HG03135 (cell line): ENCODE results near the gene ROR1.

ENCODE experiments used
- ATAC-seq: cut with Tn5 transposase; IDR thresholded peaks from one replicate; pipeline ENCODE4 v1.9.1; 2021; ENCODE audit warnings: mild to moderate bottlenecking, moderate library complexity; ENCODE audit not compliant: unreplicated experiment

The ROR1 gene

DNA sequence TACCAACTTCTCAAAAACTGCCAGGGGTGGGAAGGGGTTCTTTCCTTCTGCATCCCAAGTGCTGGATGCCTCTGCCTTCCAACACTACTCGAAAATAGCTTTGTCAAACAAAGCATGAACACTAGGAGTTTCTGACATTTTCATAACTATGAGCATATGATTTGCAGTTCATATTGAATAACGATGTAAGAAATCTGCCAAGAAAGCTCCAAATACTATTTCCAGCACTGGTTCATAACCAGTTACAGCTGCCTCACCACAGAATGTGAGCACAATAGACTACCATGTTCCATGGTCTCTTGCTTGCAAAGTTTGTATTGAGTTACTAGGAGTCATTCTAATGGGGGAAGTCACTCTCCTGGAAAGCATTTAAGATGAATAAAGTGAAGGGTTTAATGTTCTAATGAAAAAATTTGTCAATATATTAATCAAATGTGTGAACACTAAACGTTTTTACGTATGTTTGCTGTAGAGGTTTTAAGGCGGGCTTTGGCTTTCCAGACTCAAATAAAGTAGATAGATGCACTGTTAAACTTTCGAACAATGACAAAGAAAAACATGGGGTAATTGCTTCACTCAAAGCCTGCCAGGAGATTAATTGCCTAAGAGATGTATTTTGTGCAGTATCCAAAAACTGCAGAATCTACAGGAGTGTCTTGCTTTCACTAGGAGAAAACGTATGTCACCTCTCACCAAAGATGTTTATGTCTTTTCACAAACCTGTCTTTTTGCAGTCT is 351.1 kb downstream of the ROR1 start:
- no peak for ATAC-seq

DNA sequence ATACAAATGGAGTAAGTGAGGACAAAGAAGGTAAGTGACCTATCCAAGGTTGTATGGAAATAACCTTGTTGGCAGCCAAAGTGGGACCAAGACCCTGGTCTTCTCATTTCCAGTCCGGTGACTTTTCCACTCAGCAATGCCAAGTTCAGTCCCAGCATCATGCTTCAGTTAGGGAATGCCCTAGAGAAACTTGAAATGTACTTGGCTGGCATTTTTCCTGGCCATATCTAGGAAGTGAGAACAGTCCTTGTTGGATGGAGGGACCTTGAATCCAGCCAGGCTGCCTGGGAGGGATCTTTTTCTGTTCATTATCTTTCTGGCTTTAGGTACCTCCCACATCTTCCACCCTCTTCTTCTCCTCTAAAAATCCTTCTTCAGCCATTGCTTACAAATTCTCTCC is 352.8 kb downstream of the ROR1 start:
- no peak for ATAC-seq

DNA sequence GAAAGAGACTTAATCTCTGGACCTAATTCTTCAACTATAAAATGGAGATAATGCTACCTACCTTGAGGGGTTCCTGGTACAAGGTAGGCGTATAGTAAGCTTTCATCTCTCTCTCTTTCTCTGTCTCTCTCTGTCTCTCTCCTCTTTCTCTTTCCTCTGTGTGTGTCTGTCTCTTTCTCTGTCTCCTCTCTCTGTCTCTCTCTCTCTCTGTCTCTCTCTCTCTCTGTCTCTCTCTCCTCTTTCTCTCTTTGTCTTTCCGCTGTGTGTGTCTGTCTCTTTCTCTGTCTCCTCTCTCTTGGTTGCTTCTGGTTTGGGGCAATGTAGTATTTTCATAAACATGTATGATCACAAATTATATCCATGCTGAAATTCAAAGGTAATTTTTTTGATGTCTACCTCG is 353.5 kb downstream of the ROR1 start:
- ATAC-seq = no peak

DNA sequence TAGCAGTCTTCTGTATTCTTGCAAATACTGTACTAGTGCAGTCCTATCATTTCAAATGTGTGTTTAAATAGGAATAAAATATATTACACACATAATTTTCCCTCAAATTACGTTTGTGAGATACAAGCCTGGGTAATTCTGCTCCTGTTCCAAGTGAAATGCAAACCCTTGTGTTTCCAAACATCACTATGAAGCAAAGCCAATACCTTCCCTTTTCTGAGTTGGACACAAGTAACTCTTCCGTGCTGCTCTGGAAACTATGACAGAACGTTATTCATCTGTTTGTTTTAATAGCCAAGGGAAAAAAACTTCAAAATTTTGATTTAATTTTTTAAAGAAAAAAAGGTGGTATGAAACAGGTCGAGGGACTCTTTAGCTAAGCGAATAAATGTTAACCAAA is 355.9 kb downstream of the ROR1 start:
- no peak for ATAC-seq

DNA sequence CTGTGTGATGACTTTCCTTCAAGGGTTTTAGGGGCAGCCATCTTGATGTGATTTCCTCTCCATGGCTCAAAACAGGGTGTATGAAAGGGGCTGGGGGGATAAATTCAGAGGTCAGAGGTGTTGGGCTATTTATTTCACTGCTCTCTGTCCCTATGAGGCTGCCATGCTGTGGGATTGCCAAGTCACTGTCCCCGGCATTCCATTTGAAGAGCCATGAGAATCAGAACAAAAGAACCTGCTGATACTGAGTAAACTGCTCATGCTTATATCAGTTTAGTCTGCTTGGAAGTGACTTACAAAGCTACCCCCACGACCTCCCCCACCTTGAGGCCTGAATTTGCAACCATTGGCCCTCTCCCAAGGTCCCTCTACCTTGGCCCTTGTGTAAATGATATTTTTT is 357.3 kb downstream of the ROR1 start:
- ATAC-seq = no peak

DNA sequence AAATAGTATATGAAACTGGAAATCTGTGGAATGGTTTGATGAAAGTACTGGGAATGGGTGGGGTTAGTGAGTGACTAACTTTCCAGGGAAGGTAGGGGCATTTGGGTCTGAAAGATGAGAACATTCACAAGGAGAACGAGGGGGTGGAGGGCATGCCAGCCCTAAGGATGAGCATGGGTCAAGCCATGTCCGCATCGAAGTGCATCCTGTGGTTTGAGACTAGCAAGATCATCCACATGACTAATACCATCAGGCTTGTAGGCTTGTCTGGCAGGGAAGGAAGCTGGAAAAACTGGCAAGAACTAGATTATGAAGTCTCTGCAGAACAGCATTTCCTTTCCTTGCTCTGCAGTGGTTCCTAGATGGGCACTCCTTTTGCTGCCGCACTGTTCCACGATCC is 359.2 kb downstream of the ROR1 start:
- no peak for ATAC-seq

DNA sequence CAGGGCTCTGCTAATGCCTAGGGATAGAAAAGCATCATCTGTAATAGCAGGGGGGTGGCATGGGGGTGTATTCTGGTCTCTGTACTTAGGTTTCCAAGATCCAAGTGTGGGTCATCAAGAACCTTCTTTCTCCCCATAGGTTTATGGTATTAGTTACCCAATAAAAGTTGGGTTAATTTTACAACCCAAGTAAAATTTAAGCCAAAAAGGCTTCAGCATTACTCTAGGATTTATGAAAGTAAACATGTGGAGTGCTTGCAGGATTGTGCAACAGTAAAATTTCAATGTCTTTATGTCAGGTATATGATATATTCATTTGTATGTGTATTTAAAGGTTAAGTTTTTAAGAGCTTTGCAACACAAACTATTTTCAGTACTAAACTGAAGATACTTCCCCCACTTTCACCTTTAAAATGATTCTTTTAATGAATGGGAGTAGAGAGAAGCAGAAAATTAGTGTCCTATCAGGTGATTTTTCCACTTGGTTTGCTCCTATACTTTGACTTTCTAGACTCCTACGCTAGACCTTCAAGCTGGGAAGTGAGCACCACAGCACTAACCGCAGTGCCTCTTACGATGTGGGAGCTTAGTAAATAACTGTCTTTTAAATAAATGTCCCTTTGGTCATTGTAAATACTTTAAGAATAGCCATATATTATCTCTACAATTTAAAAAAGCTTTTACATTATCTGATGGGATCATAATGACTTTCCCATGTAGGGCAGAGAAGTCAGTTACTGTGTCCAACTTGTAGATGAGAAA is 361.8 kb downstream of the ROR1 start:
- no peak for ATAC-seq

DNA sequence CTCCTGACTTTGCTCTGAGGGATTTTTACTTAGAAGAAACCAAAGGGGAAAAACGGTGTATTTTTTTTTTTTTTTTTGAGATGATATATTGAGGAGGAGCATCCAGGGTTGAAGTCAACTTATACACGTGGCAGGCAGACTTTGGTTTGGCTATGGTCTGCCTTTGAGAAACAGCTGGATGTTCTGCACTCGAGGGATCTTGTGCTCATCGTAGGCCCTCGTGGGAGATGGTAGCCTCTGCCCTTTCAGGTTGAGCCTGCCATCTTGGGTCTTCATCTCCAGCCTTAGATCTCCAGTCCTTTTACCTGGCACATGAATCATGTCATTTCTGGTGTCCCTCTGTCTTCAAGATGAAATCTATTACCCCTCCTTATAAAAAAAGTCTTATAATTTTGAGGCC is 362.5 kb downstream of the ROR1 start:
- ATAC-seq = no peak

DNA sequence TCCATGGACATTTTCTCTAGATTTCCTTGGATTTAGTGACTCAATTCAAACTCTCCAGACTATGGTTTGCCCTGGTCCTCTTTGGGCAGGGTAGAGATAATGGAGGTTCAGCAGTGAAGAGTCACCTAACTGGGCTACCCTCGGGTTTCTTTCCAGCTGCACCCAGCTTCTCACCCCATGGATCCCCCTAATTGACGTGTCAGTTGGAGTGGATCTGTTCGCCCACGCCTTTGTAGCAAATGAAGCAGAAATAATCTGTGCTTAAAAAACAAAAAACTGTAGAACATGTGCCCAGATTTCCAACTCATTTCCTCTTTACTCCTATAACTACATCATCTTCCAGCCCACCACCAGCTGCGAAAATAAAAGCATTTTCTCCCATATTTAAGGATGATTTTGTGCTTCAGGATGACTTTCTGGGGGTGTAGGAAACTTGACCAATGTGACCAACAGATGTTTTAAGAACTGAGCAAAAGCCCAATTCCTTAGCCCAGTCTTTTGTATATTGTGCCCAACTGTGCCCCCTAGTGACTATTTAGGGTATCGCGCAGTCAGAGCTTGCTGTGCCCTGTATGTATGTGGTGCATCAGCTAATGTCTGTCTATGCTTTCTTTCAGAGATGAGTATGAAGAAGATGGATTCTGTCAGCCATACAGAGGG is 363.1 kb downstream of the ROR1 start:
- ATAC-seq = peak; percentile 80

DNA sequence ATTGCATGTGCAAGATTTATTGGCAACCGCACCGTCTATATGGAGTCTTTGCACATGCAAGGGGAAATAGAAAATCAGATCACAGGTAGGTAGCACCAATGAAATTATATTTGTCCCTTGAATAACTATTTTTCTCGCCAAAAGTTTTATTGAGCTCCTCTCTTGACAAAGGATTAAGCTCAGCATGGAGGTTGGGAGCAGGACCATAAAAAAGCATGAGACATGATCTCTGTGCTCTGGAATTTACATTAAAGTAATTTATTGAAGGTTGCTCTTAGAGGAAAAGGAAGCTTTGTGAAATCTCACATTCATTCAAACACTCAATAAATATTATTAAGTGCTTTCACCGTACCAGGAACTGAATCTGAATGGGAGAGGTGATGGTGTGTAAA is 363.6 kb downstream of the ROR1 start:
- no peak for ATAC-seq

DNA sequence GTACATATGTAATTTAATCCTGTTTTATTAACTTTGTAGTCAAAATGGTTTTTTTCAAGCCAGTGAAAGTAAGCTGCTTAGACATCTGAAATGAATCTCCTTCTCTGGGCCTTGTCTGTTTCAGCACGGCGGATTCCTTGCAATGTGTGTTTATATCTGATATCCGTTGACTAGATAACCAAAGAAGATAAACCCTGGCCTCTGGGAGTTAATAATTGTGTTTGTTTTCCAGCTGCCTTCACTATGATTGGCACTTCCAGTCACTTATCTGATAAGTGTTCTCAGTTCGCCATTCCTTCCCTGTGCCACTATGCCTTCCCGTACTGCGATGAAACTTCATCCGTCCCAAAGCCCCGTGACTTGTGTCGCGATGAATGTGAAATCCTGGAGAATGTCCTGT is 366.1 kb downstream of the ROR1 start:
- ATAC-seq = no peak

DNA sequence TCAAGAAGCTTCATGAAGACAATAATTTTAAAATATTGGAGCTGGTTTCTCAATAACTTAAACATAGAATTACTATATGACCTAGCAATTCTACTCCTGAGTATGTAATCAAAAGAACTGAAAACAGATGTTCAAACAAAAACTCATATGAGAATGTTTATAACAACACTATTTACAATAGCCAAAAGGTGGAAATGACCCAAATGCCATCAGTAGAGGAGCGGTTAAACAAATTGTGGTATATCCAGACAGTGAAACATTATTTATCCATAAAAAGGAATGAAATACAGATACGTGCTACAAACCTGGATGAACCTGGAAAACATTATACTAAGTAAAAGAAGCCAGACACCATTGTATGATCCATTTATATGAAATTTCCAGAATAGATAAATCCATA is 366.8 kb downstream of the ROR1 start:
- ATAC-seq = no peak

DNA sequence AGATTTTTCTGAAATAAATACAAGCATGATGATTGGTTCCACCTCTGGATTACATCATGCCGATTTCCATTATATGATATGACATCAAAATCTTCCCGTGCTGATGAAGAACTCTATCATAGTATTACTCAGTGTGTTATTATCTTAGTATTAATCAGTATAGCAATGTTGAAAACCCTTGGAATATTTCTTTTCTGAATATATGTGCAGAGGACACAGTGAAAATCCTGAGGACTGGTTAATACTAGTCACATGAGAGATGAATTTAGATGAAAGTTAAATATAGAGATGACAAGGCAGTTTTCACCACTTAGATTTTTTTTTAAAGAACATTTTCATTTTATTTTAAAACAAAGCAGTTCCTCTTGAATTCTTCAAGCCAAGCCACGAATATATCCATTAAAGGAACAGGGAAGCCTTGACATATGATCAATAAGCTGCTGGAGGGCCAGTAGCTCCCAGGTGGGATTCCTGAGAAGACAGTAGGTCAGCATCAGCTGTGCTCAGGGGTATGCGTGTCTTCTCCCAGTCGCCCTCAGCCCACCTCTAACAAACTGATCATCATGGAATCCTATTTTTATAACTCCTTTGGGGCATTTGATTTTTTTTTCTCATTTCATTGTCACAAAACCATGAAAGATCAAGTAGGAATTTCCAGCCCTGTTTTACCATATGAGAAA is 373.4 kb downstream of the ROR1 start:
- ATAC-seq = no peak

DNA sequence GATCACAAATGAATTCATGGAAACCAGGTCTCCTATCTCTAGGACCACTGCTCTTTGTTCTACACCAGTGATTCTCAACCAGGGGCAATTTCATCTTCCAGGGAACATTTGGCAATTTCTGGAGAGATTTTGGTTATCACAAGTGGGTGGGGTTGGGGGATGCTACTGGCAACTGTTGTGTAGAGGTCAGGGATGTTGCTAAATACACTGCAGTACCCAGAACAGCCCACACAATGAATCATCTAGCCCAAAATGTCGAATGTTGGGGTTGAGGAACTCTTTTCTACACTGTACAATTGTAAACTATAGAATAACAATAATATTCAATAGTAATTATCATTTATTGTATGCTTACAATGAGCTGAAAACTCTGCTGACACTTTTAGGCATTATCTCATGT is 373.9 kb downstream of the ROR1 start:
- no peak for ATAC-seq

DNA sequence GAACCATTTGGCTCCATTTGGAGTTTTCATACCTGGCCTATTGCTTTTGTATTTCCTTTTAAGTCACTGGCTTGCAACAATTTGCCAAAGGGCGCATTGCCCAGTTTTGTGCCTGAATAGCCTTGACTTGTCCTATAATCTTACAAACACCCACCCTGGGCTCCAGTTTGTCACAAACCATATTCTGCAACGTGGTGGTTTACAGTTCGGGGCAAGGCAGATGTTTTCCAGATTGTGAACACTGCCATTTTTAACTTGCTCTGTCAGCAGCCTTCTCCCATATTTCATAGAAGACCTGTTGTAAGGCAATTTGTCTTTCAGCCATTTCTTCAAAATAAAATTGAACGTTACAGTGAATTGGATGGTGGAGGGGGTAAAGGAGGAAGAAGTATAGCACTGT is 376.4 kb downstream of the ROR1 start:
- ATAC-seq = no peak

DNA sequence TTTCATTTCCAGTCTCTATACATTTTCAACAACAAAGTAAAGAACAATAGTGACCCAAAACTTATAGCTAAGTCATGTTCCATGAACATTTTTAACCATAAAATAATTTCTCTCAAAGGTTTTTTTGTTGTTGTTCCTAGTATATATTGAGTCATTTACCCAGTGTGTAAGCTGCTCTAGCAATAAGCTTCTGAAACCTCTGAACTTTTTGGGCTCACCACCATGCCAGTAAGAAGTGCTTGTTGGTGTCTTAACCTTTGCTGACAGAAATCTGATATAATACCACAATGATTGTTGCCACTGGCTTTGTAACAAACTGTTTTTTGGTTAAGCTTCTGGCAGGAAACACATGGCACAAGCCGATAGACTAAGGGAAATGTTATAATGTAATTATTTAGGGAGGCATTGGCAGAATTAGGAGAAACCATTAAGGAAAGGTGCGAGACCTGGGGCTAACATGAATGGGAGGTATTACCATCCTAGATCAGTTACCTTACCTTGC is 377.0 kb downstream of the ROR1 start:
- ATAC-seq = no peak

DNA sequence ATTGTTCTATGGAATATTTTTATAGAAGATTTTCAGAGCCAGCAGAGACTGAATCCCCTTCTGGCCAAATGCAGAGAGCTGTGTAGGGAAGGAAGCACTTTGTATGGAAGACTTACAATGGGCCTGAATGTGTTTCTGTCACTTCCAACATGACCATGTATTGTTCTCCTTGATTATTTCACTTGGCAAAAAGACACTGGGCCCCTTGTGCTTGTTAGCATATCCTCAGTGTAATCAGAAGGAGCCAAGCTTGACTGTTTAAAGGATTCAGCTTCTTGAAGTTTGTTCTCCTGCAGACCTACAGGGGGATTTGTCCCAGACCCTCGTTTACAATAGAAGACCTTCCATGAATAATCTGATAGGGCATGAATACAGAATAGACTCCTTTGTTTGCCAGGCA is 381.5 kb downstream of the ROR1 start:
- no peak for ATAC-seq

DNA sequence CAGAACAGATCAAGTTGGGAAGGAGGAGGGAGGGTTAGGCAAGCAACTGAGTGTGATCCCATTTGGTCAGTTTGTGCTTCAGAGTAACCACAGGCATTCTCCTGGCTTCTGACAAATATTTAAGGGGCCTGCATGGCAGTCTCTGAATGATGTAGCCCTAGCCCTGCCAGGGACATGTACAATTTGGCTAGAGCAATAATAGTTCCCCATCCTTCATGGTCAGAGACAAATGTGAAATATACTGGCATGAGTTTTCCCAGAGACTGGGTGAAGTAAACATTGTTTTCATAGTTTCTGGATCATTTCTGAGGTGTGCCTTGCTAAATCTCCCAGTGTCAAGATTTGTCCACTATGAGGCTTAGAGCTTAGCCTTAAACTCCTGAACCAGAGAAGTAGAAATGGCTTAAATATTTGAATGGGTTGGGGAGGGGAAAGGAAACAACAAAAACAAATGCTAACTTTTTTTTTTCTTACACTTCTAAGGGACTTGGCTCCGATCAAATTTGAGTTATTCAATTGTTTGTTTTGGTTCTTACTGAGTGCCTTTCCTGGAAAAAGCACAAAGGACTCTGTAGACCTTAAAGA is 387.6 kb downstream of the ROR1 start:
- ATAC-seq = no peak

DNA sequence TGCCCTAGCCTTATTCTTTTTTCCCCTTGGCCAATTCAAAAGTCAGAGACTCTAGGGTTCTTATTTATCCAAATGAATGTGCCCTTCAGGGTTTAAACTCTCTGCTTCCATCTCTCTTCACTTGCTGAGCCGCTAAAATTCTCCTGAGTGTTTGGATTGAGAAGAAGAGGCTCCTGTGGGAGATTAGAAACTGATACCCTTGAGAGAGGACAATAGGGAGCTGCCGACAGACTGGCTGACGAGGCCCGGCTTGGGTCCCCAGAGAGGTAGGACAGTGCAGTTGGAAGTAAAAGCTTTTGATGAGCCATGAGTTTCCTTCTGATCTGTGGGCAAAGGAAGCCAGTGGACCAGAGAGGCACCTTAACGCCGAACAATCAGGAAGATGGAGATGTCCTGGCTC is 388.3 kb downstream of the ROR1 start:
- no peak for ATAC-seq

DNA sequence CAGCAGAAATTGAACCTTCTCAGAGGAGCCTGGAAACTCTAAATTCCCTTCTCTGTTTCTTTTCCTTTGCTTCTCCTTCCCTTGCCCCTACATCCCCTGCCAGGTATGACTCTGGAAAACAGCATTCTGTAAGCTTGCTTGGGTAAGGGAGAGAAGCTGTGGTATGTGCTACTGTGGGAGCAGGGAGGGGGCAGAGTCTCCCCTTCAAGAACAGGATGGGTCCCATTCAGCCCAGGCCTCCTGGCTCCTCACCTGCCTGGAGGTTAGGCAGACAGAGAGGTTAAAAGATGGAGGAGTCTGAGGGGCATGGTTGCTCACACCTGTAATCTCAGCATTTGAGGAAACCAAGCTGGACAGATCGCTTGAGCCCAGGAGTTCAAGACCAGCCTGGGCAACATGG is 389.0 kb downstream of the ROR1 start:
- ATAC-seq = no peak

DNA sequence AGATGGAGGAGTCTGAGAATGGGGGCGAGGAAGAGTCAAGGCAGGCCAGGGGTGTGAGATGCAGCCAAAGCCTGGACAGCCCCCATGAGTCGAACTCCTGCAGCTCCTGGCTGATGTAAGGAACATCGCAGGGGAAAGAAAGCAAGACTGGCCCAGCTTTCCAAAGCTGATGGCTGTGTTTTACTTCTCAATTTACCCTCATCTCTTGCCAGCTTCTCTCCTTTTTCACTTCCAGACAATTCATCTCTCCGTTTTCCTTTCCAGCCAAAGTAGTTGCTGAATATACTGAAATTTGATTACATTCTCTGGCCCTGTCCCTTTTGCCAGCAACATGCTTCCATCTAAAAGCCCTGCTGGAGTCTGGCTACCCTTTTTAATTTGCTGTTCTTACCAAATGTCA is 389.6 kb downstream of the ROR1 start:
- ATAC-seq = no peak
